Psoas muscle (tissue), 8 donors: ENCODE measurements around the gene ZNF526. TPM values are rescaled to one million over a fixed set of nuclear protein-coding genes. Genes with fewer than 3 reads are reported as not detected.

Source experiments
- ATAC-seq, 4 donors: fragments of 200-7000 bp; cut with Tn5 transposase; one replicate each; pipeline ENCODE4 v1.9.1; 2020; ENCODE audit warnings: moderate library complexity in 3 of 4, mild to moderate bottlenecking in 2 of 4
- DNase-seq, 2 donors: peaks; one replicate each; pipeline ENCODE4 v3.0.0-alpha.2; 2020
- H3K27ac ChIP-seq: fragments of 200-600 bp; one replicate; pipeline ENCODE4 v1.8.0; 2022
- H3K27me3 ChIP-seq, 3 donors: fragments of 200-600 bp in 1 of 3; one replicate each; pipeline versions ENCODE4 v1.6.1 to v1.8.0; 2013 to 2022; ENCODE audit warnings: low read length in 2 of 3, mild to moderate bottlenecking in 2 of 3, moderate library complexity in 1 of 3; ENCODE audit not compliant: insufficient read depth in 3 of 3
- H3K36me3 ChIP-seq, 2 donors: fragments of 200-600 bp in 1 of 2; one replicate each; pipeline versions ENCODE4 v1.6.1 to v1.8.0; 2013 to 2022; ENCODE audit warnings: low read depth in 1 of 2, mild to moderate bottlenecking in 1 of 2, moderate library complexity in 1 of 2; ENCODE audit not compliant: insufficient read depth in 1 of 2
- H3K4me1 ChIP-seq: fragments of 200-600 bp; one replicate; pipeline ENCODE4 v1.8.0; 2022
- H3K4me3 ChIP-seq: fragments of 200-600 bp; one replicate; pipeline ENCODE4 v1.8.0; 2022; ENCODE audit warnings: mild to moderate bottlenecking
- H3K9me3 ChIP-seq: fragments of 200-600 bp; one replicate; pipeline ENCODE4 v1.8.0; 2022
- WGBS, 3 donors: extraction: QIAGEN DNeasy Blood & Tissue Kit; methylation state at CpG; one replicate each; pipeline versions ENCODE4 v1.1.6 to v1.1.7; 2013; 5-methylcytosine and 5-hydroxymethylcytosine counted together
- intact Hi-C, 2 donors: fragments of 100-400 bp; cut with DNase I; formaldehyde crosslinking; loops; one replicate each; pipeline versions ENCODE4 v1.11.0 to v1.14.2; 2022
- polyA plus RNA-seq, 3 donors: library from polyadenylated mRNA; stranded (reverse); fragments of 200-250 nt; gene quantifications; one replicate each; pipeline ENCODE4 v1.2.3, GENCODE V29; 2013
- total RNA-seq, 4 donors: library from RNA; stranded (reverse); fragmentation: NEBNext Ultra II Directional in 2 of 4; extraction: Animal tissue kit (Norgen Biotek cat#: 25700) in 2 of 4; gene quantifications; one replicate each; pipeline versions ENCODE4 v1.2.1 to v1.2.4, GENCODE V29; 2021 to 2023
- TF ChIP-seq, protein P1 (sequence below): fragments of 200-600 bp; IDR thresholded peaks from one replicate; pipeline ENCODE4 v1.8.0; 2022; ENCODE audit warnings: antibody characterized with exemption
- donor health status: healthy with polysubstance abuse.
- donor health status: DM: no; HTN: no; CAD: no; lungs with moderate emphysema.
- donor health status: Bipolar disorder and iron deficiency.
- donor health status: healthy.
- donor health status: DM: yes; HTN: yes; CAD: no.
- donor health status: DM: no; HTN: no; CAD: no.
- donor health status: DM: no; HTN: no; CAD: no.
- donor health status: DM: yes; HTN: yes; CAD: no.

ZNF526 gene
- total and polyA plus RNA-seq, 7 donors, result 3.4 to 7.9 (median 5.9) TPM

DNA sequence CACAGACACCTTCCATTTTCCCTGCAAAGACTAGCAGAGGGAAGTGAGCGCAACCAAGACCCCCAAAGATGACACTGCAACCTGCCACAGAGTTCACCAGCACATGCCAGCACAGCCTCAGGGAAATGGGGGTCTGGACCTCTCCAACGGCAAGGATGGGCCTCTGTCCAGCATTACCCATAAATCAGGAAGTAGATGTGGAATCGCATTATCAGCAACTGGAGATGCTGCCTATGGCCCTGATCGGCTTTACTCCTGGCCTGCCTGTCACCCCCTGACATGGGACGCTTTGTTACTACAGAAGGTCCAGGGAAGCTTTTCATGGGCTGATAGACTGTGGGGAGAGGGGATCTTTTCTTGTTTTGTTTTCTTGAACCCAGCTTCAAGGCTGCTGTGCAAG, 46.4 kb upstream of the ZNF526 start:
- intact Hi-C loops, result no loop called here
- WGBS, 3 donors, result 75 to 79% (median 78%) methylated on average over 5 of the region's 5 CpGs
- no peak for ATAC-seq

DNA sequence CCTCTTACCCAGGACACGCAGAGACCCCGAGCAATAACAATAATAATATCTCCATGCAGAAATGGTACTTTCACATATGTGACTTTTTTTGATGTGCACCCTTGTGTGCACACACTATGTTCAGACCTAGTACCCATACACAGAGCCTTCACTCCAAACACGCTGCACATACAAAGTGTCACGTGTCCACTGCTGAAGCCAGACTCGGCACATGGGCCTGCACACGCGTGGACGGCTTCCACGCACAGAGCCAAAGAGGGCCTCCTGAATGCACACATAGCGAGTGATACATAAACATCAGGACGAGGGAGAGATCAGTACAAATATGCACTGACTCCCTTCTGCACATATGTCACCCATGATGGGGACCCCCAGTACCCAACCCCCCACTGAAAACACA, 45.9 kb upstream of the ZNF526 start:
- DNase-seq (no peak), ATAC-seq (no peak)
- intact Hi-C loops, result no loop called here
- no peaks in the 10 kb centered on the region for H3K36me3 ChIP-seq
- no peak overlapping the region for H3K27ac ChIP-seq
- peaks cover 4% of the 10 kb centered on the region for H3K4me1 ChIP-seq
- 88 to 89% (median 88%) methylated on average over 11 of the region's 11 CpGs for WGBS, 3 donors
- no peaks in the 10 kb centered on the region for H3K9me3 ChIP-seq
- H3K27me3 ChIP-seq, result peaks cover 0 to 58% (median 23%) of the 10 kb centered on the region in 3 donors
- TF ChIP-seq, protein P1, sequence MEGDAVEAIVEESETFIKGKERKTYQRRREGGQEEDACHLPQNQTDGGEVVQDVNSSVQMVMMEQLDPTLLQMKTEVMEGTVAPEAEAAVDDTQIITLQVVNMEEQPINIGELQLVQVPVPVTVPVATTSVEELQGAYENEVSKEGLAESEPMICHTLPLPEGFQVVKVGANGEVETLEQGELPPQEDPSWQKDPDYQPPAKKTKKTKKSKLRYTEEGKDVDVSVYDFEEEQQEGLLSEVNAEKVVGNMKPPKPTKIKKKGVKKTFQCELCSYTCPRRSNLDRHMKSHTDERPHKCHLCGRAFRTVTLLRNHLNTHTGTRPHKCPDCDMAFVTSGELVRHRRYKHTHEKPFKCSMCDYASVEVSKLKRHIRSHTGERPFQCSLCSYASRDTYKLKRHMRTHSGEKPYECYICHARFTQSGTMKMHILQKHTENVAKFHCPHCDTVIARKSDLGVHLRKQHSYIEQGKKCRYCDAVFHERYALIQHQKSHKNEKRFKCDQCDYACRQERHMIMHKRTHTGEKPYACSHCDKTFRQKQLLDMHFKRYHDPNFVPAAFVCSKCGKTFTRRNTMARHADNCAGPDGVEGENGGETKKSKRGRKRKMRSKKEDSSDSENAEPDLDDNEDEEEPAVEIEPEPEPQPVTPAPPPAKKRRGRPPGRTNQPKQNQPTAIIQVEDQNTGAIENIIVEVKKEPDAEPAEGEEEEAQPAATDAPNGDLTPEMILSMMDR, result no peak
- no peak overlapping the region for H3K4me3 ChIP-seq

More for the DNA sequence above, 46.4 kb upstream of the ZNF526 start:
- Histone ChIP-seq H3K27ac (no peak overlapping the region), H3K9me3 (no peaks in the 10 kb centered on the region), H3K4me1 (peaks cover 4% of the 10 kb centered on the region), H3K4me3 (no peak overlapping the region), H3K27me3 (peaks cover 0 to 53% (median 19%) of the 10 kb centered on the region in 3 donors), H3K36me3 (no peaks in the 10 kb centered on the region)
- DNase-seq, result no peak
- TF ChIP-seq, protein P1, result no peak

DNA sequence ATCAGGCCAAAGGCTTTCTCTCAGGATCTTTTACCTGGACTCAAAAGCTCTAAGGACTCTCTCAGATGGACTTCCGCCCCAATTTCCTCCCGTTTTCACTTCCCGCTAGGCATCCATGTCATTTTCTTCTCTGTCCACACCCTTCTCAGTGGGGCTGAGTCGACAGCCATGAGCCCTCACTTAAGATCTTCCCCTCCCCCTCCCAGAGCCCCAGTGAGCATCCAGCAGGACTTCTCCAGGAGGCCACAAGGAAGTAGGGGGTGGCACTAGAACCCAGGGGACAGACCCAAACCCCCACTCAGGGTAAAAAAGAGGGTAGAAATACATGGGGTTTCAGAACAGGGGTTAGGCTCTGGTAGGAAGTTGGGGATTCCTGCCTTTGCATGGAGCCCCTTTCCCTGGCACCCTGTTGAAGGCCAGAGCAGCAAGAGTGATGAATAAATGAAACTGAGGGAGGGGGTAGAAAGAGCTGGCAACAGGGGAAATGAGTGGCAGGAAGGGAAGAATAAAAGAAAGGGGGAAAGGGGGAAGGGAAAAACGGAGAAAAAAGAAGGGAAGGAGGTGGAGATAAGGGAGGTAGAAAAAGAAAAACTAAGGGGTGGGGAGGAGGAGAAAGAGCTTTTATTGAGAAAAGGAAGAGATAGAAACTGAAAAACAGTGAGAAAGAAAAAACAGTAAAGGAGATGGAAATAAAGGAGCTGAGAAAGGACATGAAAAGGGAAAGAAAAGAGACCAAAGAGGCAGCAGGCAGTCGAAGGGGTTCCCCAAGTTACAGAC, 45.0 kb upstream of the ZNF526 start:
- H3K4me3 ChIP-seq, result no peak overlapping the region
- WGBS, 3 donors, result 38 to 46% (median 40%) methylated on average over 6 of the region's 6 CpGs

DNA sequence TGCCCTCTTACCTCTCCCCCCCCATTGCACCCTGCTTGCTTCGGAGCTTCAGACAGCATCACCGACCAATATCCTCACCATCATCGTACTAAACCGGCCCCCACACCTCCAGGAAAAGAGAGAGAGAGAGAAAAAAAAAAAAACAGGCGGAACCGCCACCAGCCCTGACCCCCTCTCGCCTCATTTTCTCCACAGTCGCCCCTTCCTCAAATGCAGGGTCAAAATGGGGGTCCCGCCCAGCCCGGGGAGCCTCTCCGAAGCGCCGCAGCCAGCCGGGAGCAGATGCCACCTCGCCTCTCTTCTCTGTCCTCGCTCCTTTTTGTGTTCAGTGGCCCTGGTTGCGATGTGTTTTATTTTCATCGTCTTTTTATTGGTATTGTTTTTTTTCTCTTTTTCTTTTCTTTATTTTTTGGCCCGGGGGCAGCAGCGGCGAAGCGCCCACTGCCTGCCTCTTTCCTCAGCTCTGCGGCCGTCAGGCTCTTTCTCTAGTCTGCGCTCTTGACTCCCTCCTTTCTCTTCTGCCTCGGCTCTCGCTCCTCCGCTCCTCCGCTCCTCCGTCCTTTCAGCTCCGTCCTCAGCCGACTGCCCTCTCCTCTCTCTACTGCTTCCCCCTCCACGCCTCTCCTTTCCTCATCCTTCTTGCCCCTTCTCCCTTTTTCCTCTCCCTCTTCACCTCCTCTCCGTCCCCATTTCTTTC, 44.0 kb upstream of the ZNF526 start:
- peak overlapping the region; percentile 59 for H3K4me3 ChIP-seq
- WGBS, 3 donors, result 1 to 2% (median 2%) methylated on average over 34 of the region's 34 CpGs
- DNase-seq, result no peak
- H3K36me3 ChIP-seq, result no peaks in the 10 kb centered on the region
- no peaks in the 10 kb centered on the region for H3K9me3 ChIP-seq
- no peak for ATAC-seq
- peaks cover 0 to 77% (median 28%) of the 10 kb centered on the region in 3 donors for H3K27me3 ChIP-seq
- TF ChIP-seq, protein P1, result no peak
- H3K27ac ChIP-seq, result no peak overlapping the region
- H3K4me1 ChIP-seq, result peaks cover 4% of the 10 kb centered on the region
- intact Hi-C loops, result no loop called here

More for the DNA sequence above, 45.0 kb upstream of the ZNF526 start:
- no peak overlapping the region for H3K27ac ChIP-seq
- no peaks in the 10 kb centered on the region for H3K9me3 ChIP-seq
- intact Hi-C loops, result no loop called here
- peaks cover 4% of the 10 kb centered on the region for H3K4me1 ChIP-seq
- ATAC-seq (no peak), DNase-seq (no peak)
- peaks cover 0 to 67% (median 26%) of the 10 kb centered on the region in 3 donors for H3K27me3 ChIP-seq
- TF ChIP-seq, protein P1, result no peak
- H3K36me3 ChIP-seq, result no peaks in the 10 kb centered on the region
